Lung (tissue), 12 donors: ENCODE measurements around the gene FAM13A. TPM values are rescaled to one million over a fixed set of nuclear protein-coding genes. Genes with fewer than 3 reads are reported as not detected.

Source experiments
- ATAC-seq: fragments of 200-7000 bp; cut with Tn5 transposase; one replicate; pipeline ENCODE4 v1.9.1; 2020; ENCODE audit warnings: moderate number of reproducible peaks; ENCODE audit not compliant: insufficient read depth, low FRiP score
- DNase-seq, 3 donors: peaks; one replicate each; pipeline ENCODE4 v3.0.0-alpha.2; 2013 to 2017
- H3K27ac ChIP-seq, 2 donors: one replicate each; pipeline ENCODE4 v1.5.1; 2013; ENCODE audit warnings: mild to moderate bottlenecking in 2 of 2, moderate library complexity in 2 of 2, control low read depth in 1 of 2, inconsistent platforms in 1 of 2, low read depth in 1 of 2, low read length in 1 of 2
- H3K27me3 ChIP-seq, 3 donors: one replicate each; pipeline ENCODE4 v1.5.1; 2013; ENCODE audit warnings: low read length in 2 of 3; ENCODE audit not compliant: control insufficient read depth in 3 of 3, insufficient read depth in 3 of 3
- H3K36me3 ChIP-seq, 4 donors: one replicate each; pipeline ENCODE4 v1.5.1; 2013; ENCODE audit warnings: low read length in 4 of 4, mild to moderate bottlenecking in 1 of 4, moderate library complexity in 1 of 4; ENCODE audit not compliant: control insufficient read depth in 4 of 4, insufficient read depth in 4 of 4
- H3K4me1 ChIP-seq, 5 donors: one replicate each; pipeline ENCODE4 v1.5.1; 2013; ENCODE audit warnings: low read length in 5 of 5, mild to moderate bottlenecking in 2 of 5, moderate library complexity in 1 of 5; ENCODE audit not compliant: control insufficient read depth in 5 of 5, insufficient read depth in 5 of 5
- H3K4me3 ChIP-seq: one replicate; pipeline ENCODE4 v1.5.1; 2013; ENCODE audit warnings: mild to moderate bottlenecking, control low read depth, moderate library complexity
- H3K9ac ChIP-seq, 2 donors: one replicate each; pipeline ENCODE4 v1.5.1; 2013; ENCODE audit warnings: low read length in 2 of 2, control low read depth in 1 of 2; ENCODE audit not compliant: insufficient read depth in 1 of 2
- H3K9me3 ChIP-seq, 4 donors: one replicate each; pipeline ENCODE4 v1.5.1; 2013; ENCODE audit warnings: low read length in 3 of 4, mild to moderate bottlenecking in 1 of 4, moderate library complexity in 1 of 4; ENCODE audit not compliant: control insufficient read depth in 4 of 4, insufficient read depth in 3 of 4
- CTCF ChIP-seq: IDR thresholded peaks from 2 replicates; pipeline ENCODE4 v1.5.1; 2012; ENCODE audit warnings: mild to moderate bottlenecking; ENCODE audit errors: control extremely low read depth, extremely low read depth
- WGBS, 2 donors: extraction: QIAGEN DNeasy Blood & Tissue Kit; methylation state at CpG; one replicate each; pipeline ENCODE4 v1.1.7; 2013; 5-methylcytosine and 5-hydroxymethylcytosine counted together
- polyA plus RNA-seq, 2 donors: library from polyadenylated mRNA; stranded (reverse); fragments of 200-250 nt; gene quantifications; one replicate each; pipeline ENCODE4 v1.2.1, GENCODE V29; 2013
- total RNA-seq, 2 donors: library from RNA; depleted of rRNA in 1 of 2; stranded (reverse); fragments of >200 nt in 1 of 2; gene quantifications; one replicate each; pipeline ENCODE4 v1.2.1, GENCODE V29; 2014 to 2021
- donor health status: control.
- donor health status: control.
- donor health status: Bipolar disorder and iron deficiency.
- donor health status: healthy.
- donor health status: DM: yes; HTN: yes; CAD: no.

FAM13A gene
- total and polyA plus RNA-seq, 4 donors: 9.2 to 122 (median 29.3) TPM

- no peak overlapping the region for H3K9ac ChIP-seq
- H3K4me1 ChIP-seq: peaks cover 0 to 10% (median 8%) of the 10 kb centered on the region in 5 donors
- H3K36me3 ChIP-seq: peaks cover 24 to 38% (median 34%) of the 10 kb centered on the region in 4 donors
- TF ChIP-seq CTCF: no peak
- ATAC-seq (no peak), DNase-seq (no peak)
- no peak overlapping the region for H3K4me3 ChIP-seq
- H3K27ac ChIP-seq: no peak overlapping the region
- no peaks in the 10 kb centered on the region for H3K9me3 ChIP-seq
- 81 to 87% methylated on average over 7 of the region's 7 CpGs for WGBS, 2 donors
- no peaks in the 10 kb centered on the region for H3K27me3 ChIP-seq
These were observed 305.5 kb downstream of the FAM13A start for GRCh38 chr4:88751258-88752075.

GRCh38 chr4:88750369-88750768 lies 306.6 kb downstream of the FAM13A start:
- peaks cover 25 to 38% (median 34%) of the 10 kb centered on the region in 4 donors for H3K36me3 ChIP-seq
- 93 to 98% methylated on average over 10 of the region's 10 CpGs for WGBS, 2 donors

GRCh38 chr4:88747351-88747750 lies 309.6 kb downstream of the FAM13A start:
- Histone ChIP-seq H3K27me3 (no peaks in the 10 kb centered on the region), H3K9me3 (no peaks in the 10 kb centered on the region), H3K9ac (no peak overlapping the region), H3K4me3 (no peak overlapping the region), H3K4me1 (peaks cover 0 to 29% (median 1%) of the 10 kb centered on the region in 5 donors), H3K36me3 (peaks cover 27 to 46% (median 36%) of the 10 kb centered on the region in 4 donors), H3K27ac (no peak overlapping the region)
- ATAC-seq (no peak), DNase-seq (no peak)
- 96 to 97% methylated on average over 7 of the region's 7 CpGs for WGBS, 2 donors
- TF ChIP-seq CTCF: no peak

More at GRCh38 chr4:88750369-88750768, 306.6 kb downstream of the FAM13A start:
- Histone ChIP-seq H3K27me3 (no peaks in the 10 kb centered on the region), H3K4me1 (peaks cover 0 to 21% (median 8%) of the 10 kb centered on the region in 5 donors), H3K4me3 (no peak overlapping the region), H3K27ac (no peak overlapping the region), H3K9ac (no peak overlapping the region), H3K9me3 (no peaks in the 10 kb centered on the region)
- DNase-seq (no peak), ATAC-seq (no peak)
- TF ChIP-seq CTCF: no peak
